Skin epidermis (tissue), 12 donors: ENCODE data around the gene CAMK2G.
"Not testable (repeated sequence)": the region's sequence is repeated elsewhere in the genome, so short reads cannot be mapped to it uniquely, and the experiment has no call there.

Source experiments
- H3K27ac ChIP-seq, 21 experiments: fragments of 200-600 bp; sonication (generic) in 11 of 21; one replicate each; pipeline ENCODE4 v1.5.0; 2020; ENCODE audit warnings: mild to moderate bottlenecking in 3 of 21, inconsistent platforms in 2 of 21, moderate library complexity in 2 of 21
- H3K4me3 ChIP-seq, 7 experiments: fragments of 200-600 bp; sonication (generic) in 2 of 7; one replicate each; pipeline ENCODE4 v1.5.0; 2020; ENCODE audit warnings: inconsistent platforms in 2 of 7, mild to moderate bottlenecking in 2 of 7, moderate library complexity in 1 of 7

CAMK2G gene

DNA sequence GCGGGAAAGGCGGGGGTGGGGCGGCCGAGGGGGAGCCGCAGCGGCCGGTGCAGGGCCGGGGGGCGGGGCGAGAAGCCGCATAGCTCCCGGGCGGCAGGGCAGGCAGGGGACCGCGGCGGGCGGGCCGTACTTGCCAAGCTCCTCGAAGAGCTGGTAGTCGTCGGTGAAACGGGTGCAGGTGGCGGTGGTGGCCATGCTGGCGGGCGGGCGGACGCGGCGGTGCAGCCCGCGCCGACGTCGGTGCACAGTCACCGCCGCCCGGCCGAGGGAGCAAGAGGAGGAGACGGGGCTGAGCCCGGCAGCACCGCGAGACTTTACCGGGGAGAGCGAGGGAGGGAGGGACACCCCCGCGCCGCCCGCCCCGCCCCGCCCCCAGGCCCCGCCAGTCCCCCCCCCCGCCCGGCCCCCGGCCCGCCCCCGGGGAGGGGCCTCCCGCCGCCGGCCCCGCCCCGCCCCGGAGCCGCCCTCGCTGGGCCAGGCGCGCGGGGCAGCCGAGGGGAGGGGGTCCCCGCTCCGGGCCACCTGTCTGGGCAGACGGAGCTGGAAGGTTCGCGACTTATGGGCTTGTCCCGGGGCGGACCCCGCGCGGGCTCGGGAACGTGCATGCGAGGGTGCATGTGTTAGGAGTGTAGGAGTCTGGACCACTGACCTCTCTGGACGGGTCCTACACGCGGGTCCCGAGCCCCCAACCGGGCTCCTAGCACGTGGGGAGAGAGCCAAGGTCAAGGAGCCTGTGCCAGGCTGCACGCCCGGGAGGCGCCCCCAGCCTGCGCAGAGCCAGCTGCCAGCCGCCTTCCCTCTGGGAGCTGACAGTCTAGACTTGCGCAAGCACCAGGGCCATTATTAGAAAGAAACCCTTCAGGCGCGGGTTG, at the start of gene CAMK2G:
CAMK2G (minus strand) TSS at position 289 of the 872 bp plus-strand sequence; CDS start at position 195, 94 bp downstream.
- Histone ChIP-seq H3K4me3 (peak within 1 kb of the TSS; percentile 73 to 91 (median 86)), H3K27ac (peak within 1 kb of the TSS in 20 of 21 experiments; percentile 14 to 87 (median 72))

DNA sequence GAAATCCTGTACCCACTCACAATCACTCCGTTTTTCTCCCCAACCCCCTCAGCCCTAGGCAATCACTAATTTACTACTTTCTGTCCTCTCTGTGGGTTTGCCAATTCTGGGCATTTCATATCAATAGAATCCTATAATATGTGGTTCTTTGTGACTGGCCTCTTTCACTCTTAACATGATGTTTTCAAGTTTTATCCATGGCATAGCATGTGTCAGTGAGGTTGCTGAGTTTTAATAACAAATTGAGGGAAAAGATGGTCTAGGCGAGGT, 48.4 kb upstream of the CAMK2G start:
- H3K4me3 ChIP-seq = no peak overlapping the region
- no peak overlapping the region for H3K27ac ChIP-seq

DNA sequence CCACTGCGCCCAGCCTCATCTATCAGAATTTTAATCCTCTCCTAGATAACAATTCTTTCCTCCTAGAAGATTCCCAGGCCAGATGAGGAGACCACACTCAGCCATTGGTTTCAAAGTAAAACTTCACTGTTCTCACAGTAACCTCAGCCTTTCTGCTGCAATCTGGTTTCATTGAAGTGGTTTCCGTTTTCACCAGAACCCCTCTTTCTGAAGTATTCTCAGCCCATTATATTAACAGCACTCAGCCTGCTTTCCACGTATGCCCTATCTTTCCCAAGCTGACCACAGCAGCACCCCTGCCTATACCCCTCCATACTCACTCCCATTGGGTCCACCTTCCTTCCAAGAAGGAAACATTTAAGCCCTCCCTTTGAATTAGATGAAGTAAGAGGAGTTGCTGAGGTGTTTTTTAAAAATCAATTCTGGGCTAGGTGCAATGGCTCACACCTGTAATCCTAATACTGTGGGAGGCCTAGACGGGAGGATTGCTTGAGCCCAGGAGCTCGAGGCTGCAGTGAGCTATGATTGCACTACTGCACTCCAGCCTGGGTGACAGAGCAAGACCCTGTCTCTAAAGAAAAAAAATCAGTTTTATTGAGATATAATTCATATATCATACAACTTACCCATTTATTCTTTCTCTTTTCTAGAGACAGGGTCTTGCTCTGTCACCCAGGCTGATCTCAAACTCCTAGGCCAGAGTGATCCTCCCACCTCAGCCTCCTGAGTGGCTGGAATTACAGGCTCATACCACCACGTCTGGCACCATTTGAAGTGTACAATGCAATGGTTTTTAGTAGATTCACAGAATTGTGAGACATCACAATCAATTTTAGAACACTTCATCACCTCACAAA, 47.9 kb upstream of the CAMK2G start:
- Histone ChIP-seq H3K4me3 (no peak overlapping the region), H3K27ac (no peak overlapping the region)

DNA sequence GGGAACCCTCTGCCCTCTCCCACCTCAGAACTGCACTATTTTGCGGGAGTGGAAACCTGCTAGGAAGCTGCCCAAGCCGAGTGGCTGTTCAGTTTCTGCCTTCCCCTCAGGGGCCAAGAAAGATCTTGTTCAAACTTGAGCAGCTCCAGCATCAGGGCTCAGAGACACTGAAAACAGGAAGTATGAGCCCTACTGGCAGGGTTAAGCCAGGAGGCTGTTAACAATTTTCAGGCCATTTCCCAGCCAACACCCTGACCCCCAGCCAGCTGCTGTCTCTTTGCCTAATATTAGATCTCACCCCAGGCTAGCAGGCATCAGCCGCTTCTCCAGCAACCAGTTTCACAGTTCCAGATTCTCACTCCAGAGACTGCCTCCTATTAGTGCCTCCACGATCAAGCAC, 45.7 kb upstream of the CAMK2G start:
- peak overlapping the region in 20 of 21 experiments; percentile 61 to 87 (median 76) for H3K27ac ChIP-seq
- H3K4me3 ChIP-seq = no peak overlapping the region

DNA sequence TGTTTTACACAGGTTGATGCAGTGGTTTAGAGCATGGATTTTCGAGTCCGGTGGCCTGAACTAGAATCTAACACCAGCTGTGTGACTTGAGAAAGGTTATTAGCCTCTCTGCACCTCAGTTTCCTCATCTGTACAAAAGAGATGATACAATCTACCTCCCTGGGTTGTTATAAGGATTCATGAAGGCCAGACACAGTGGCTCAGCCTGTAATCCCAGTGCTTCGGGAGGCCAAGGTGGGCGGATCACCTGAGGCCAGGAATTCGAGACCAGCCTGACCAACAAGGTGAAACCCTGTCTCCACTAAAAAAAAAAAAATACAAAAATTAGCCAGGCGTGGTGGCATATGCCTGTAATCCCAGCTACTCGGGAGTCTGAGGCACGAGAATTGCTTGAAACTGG, 45.1 kb upstream of the CAMK2G start:
- not testable (repeated sequence) for H3K4me3 ChIP-seq
- H3K27ac ChIP-seq = peak overlapping the region in 20 of 21 experiments; percentile 61 to 87 (median 76)

DNA sequence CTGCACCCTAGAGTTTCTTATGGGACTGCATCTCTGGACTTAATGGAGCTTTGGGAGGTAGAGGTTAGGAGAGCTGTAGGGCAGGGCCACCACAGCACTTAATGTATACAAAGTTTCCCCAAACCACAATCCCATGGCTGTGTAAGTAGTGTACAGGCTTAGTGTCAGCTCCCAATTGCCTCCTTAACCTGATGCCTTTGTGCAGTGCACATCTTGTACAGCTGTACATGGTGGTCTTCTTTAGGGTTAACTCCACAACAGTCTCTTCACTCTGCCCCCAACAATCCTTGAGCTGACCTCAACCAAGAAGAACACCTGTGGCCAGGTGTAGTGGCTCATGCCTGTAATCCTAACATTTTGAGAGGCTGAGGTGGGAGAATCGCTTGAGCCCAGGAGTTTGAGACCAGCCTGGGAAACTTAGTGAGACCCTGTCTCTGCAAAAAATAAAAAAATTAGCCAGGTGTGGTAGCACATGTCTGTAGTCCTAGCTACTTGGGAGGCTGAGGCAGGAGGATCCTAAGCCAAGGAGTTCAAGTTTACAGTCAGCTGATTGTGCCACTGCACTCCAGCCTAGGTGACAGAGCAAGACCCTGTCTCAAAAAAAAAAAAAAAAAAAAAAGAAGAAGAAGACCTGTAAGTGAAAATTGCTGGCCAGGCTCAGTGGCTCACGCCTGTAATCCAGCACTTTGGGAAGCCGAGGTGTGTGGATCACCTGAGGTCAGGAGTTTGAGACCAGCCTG, 43.4 kb upstream of the CAMK2G start:
- Histone ChIP-seq H3K27ac (peak overlapping the region in 11 of 21 experiments; percentile 14 to 89 (median 28)), H3K4me3 (no peak overlapping the region)

DNA sequence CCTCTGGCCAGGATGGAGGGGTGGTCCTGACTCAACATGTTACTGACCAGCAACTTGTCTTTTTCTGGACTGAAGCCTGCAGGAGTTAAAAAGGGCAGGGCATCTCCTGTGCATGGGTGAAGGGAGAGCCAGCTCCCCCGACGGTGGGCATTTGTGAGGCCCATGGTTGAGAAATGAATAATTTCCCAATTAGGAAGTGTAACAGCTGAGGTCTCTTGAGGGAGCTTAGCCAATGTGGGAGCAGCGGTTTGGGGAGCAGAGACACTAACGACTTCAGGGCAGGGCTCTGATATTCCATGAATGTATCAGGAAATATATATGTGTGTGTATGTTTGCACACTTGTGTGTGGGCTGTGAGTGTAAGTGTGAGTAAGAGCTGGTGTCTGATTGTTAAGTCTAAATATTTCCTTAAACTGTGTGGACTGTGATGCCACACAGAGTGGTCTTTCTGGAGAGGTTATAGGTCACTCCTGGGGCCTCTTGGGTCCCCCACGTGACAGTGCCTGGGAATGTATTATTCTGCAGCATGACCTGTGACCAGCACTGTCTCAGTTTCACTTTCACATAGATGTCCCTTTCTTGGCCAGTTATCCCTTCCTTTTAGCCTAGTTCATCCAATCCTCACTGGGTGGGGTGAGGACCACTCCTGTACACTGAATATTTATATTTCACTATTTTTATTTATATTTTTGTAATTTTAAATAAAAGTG, 42.6 kb upstream of the CAMK2G start:
- Histone ChIP-seq H3K4me3 (no peak overlapping the region), H3K27ac (peak overlapping the region in 9 of 21 experiments; percentile 5 to 89 (median 42))

DNA sequence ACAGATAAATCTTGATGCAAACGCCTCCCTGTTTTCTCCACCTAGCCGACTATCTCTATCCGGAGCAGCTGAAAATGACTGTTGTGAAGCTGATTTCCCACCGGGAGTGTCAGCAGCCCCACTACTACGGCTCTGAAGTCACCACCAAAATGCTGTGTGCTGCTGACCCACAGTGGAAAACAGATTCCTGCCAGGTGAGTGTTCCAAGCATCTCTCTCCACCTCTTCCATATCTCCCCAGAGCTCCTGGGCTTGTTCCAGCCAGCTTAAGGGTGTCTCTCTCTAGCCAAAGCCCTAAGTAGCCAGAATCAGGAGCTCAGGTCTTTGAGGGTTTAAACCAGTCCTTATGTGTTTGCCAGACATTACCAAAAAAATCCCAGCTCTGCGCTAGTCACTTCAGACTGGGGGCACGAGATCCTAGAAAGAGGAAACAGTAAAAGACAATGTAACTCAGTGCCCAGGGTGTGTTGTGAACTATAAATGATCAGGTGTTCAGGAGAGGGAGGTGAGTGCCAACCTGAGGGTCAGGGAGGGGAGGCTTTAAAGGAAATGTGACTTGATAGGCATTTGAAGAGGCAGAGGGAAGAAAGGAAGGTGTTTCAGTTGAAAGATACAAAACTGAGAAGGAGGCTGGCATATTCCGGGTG, 41.0 kb upstream of the CAMK2G start:
- peak overlapping the region in 8 of 21 experiments; percentile 5 to 89 (median 26) for H3K27ac ChIP-seq
- peak overlapping the region in 2 of 7 experiments; percentile 11 to 14 for H3K4me3 ChIP-seq

DNA sequence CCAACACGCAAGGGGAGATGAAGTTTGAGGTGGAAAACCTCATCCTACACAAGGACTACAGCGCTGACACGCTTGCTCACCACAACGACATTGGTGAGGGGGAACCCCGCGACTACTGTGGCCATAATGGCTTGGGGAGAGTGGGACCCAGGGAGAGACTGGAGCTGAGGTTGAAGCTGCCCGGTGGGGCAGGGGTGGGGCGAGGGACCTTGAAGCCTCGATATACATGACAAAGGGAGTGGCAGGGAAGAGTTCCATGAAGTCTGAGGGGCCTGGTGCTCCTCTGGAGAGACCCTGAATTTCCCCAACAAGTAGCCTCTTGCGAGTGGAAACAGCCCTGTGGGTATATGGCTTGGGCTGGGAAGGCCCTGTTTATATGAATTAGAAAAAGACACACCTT, 39.7 kb upstream of the CAMK2G start:
- peak overlapping the region in 2 of 7 experiments; percentile 11 to 14 for H3K4me3 ChIP-seq

DNA sequence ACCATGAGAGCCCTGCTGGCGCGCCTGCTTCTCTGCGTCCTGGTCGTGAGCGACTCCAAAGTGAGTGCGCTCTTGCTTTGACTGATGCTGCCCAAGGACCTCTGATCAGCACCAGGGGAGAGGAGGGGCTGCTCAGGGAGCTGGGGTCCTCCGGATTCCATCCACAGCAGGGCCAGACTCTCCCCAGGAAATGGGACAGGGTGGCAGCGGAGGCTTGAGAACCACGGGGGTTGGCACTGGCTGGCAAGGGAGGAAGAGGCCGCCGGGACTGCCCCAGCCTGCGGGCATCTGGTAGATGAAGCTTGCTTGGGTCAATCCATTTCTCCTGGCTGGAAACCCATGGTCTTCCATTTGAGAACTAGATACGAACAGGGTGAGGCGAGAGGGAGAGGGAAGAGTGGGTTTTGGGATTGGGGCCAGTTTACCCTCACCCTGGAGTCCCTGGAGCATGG, 37.2 kb upstream of the CAMK2G start:
- peak overlapping the region; percentile 33 to 94 (median 88) for H3K27ac ChIP-seq

More for the DNA sequence above, 39.7 kb upstream of the CAMK2G start:
- peak overlapping the region in 12 of 21 experiments; percentile 1 to 89 (median 24) for H3K27ac ChIP-seq

DNA sequence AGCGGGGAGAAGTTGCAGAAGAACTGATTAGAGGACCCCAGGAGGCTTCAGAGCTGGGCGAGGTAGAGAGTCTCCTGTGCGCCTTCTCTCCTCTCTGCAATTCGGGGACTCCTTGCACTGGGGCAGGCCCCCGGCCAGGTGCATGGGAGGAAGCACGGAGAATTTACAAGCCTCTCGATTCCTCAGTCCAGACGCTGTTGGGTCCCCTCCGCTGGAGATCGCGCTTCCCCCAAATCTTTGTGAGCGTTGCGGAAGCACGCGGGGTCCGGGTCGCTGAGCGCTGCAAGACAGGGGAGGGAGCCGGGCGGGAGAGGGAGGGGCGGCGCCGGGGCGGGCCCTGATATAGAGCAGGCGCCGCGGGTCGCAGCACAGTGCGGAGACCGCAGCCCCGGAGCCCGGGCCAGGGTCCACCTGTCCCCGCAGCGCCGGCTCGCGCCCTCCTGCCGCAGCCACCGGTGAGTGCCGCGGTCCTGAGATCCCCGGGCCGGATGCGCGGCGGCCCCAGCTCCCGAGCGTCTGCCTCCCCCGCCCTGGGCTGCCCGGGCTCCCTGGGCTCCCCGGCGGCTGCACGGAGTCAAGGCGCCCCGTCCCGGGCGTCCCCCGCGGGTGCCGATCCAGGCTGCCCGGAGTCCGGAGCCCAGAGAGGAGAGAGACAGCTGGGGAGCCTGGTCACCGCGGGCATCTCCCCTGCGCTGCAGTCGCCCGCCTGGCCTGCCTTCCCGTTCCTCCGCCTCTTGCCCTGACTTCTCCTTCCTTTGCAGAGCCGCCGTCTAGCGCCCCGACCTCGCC, 36.6 kb upstream of the CAMK2G start, which contains the start of gene PLAU:
PLAU (plus strand) TSS at position 369 of the 789 bp plus-strand sequence. CDS start 424 bp downstream, outside the sequence.
- H3K27ac ChIP-seq = peak within 1 kb of the TSS; percentile 33 to 94 (median 88)
- H3K4me3 ChIP-seq = peak within 1 kb of the TSS; percentile 61 to 88 (median 72)

More for the DNA sequence above, 37.2 kb upstream of the CAMK2G start:
- peak overlapping the region; percentile 61 to 88 (median 72) for H3K4me3 ChIP-seq

DNA sequence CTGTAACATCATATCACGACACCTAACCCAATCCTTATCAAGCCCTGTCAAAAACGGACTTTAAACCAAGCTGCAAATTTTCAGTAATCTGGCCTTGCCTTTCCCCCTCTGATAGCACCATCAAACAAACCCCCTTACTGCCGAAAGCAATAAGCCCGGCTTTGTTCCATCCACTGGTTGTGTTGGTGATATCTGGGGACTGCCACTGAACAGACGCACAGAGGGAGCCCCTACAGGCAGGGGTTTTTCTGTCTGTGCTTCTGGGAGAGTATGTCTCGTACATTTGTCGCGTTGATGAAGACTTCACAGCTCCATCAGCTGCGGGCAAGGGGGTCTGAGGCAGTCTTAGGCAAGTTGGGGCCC, 36.0 kb upstream of the CAMK2G start:
- Histone ChIP-seq H3K27ac (peak overlapping the region in 19 of 21 experiments; percentile 70 to 94 (median 89)), H3K4me3 (peak overlapping the region; percentile 61 to 88 (median 72))

DNA sequence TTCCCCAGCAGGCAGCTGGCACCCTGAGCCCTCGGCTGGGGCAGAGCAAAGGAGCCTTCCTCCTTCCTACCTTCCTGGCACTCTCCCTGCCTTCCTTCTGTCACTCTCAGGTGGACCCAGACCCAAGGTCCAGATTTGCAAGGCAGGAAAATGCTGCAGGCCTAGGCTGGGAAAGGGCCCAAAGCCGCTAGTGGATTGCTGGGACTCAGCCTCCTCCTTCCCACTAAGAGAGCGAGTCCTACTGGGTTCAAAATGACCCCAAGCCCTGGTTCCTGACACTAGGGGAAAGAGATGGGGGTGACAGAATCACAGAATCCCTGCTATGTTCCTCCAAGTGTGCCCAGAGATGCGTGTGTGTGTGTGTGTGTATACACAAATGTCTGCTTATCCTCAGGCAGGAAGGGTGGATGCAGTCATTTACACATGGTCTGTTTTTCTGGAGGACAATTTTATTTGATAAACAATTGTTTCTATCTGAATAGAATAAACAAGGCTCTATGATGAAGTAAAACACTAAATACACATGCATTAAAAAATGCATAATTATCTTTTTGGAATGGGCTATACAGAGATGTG, 35.3 kb upstream of the CAMK2G start:
- H3K27ac ChIP-seq = peak overlapping the region in 17 of 21 experiments; percentile 31 to 94 (median 65)
- no peak overlapping the region for H3K4me3 ChIP-seq

DNA sequence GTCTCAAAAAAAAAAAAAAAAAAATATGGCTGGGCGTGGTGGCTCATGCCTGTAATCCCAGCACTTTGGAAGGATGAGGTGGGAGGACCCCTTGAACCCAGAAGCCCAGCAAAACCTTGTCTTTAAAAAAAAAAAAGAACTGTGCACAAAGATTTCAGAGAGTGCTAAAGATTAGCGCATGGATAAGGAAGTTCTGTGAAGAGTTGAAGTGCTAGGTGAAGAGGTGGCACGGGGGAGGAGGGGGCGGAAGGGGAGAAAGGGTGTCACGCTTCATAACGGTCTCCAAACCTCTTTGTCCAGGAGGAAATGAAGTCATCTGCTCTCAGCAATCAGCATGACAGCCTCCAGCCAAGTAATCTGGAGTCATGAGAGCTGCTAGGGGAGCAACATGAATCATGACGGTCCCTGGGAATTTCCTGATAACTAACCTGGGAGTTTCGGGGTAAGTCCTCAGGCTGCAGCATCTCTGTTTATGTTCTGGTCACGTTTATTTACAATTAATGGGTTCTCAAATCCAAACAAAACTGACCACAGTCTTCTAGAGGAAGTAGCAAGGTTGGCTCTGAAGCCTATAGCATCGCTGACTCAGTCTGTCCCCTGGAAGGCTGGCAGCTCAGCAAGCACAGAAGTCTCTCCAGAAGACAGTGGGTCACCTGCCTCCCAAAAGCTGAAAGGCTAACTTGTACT, 34.6 kb upstream of the CAMK2G start:
- no peak overlapping the region for H3K4me3 ChIP-seq
- H3K27ac ChIP-seq = peak overlapping the region in 17 of 21 experiments; percentile 36 to 94 (median 79)

DNA sequence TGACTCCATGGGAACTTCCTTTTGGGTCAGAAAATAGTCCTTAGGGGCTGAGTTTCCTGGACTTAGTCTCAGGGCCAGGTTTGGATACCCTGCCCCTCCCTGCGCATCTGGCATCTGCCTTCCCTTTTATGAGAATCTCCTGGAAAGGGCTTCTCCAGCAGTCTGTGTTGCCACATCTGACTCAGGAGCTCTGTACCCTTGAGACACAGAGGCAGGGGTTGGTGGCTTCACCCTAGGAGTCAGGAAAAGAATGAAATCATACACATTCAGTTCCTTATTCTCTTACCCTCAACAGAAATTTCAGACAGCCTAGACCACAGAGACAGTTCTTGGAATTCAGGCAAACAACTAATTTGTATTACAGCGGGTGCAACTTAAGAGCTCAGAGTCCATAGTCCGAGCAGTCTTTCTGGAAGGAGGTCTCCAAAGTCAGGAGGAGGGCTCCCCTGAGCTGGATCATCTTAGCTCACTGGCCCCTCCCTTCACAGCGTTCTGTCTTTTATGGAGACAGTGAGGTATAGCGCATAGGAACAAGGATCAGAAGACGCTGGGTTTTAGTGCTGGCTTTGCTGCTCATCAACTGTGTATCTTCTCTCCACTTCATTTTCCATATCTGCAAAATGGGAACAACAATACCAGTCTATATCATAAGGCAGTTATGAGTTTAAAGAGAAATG, 33.6 kb upstream of the CAMK2G start:
- no peak overlapping the region for H3K4me3 ChIP-seq
- H3K27ac ChIP-seq = peak overlapping the region in 19 of 21 experiments; percentile 43 to 94 (median 76)
